ENCODE results near the gene TPP2. TPM values are rescaled to one million over a fixed set of nuclear protein-coding genes. Genes with fewer than 3 reads are reported as not detected.

TPP2 gene
- total and polyA plus RNA-seq, 2 experiments from 2014 or later: 15.0 to 47.3 TPM

DNA sequence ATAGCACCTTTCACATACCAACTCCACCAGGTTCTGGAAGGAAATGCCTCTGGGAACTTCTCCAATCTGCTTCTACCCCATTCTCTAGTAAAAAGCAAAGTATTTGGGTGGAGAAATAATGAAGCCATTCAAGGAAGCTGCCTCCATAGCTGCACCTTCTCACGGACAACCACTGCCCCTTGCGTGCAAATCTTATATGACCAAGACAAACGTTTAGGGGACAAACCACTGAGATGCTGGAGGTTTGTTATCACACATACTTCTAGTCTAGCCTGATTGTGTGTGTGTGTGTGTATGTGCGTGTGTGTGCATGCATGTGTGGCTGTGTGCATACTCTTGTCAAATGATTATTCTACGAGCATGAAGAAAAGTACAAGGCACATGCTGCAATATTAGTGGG, 104.5 kb downstream of the TPP2 start:
- H3K27me3 ChIP-seq: no peaks in the 10 kb centered on the region
- TF ChIP-seq EZH2phosphoT487 (IDR thresholded peaks at IDR 0.05; ENCODE audit: low read depth, severe bottlenecking, unreplicated experiment) (no peak), EZH2 (IDR thresholded peaks at IDR 0.05; ENCODE audit: borderline replicate concordance) (no peak)
- TF ChIP-seq, protein P1, sequence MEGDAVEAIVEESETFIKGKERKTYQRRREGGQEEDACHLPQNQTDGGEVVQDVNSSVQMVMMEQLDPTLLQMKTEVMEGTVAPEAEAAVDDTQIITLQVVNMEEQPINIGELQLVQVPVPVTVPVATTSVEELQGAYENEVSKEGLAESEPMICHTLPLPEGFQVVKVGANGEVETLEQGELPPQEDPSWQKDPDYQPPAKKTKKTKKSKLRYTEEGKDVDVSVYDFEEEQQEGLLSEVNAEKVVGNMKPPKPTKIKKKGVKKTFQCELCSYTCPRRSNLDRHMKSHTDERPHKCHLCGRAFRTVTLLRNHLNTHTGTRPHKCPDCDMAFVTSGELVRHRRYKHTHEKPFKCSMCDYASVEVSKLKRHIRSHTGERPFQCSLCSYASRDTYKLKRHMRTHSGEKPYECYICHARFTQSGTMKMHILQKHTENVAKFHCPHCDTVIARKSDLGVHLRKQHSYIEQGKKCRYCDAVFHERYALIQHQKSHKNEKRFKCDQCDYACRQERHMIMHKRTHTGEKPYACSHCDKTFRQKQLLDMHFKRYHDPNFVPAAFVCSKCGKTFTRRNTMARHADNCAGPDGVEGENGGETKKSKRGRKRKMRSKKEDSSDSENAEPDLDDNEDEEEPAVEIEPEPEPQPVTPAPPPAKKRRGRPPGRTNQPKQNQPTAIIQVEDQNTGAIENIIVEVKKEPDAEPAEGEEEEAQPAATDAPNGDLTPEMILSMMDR (IDR thresholded peaks at IDR 0.05; ENCODE audit: poor library complexity): no peak
- H3K9me3 ChIP-seq (ENCODE audit: low read depth): no peaks in the 10 kb centered on the region
- H3K4me2 ChIP-seq: no peak overlapping the region
- no peak for DNase-seq (ENCODE audit: low spot score)
- no peak overlapping the region for H3K4me3 ChIP-seq
- no peak overlapping the region for H3K27ac ChIP-seq
- 88% methylated on average over 5 of the region's 5 CpGs for WGBS (ENCODE audit: low lambda C conversion rate, missing lambda C conversion rate)
- H4K20me1 ChIP-seq (ENCODE audit: insufficient read depth, poor library complexity, severe bottlenecking): no peaks in the 10 kb centered on the region
- H2AFZ ChIP-seq: no peak overlapping the region
- peaks cover 7% of the 10 kb centered on the region for H3K4me1 ChIP-seq (ENCODE audit: insufficient read depth)
- no peaks in the 10 kb centered on the region for H3K36me3 ChIP-seq (replicated peaks; ENCODE audit: insufficient read depth, low read depth)
- H3K79me2 ChIP-seq: no peaks in the 10 kb centered on the region
- H3K9me2 ChIP-seq (replicated peaks; ENCODE audit: insufficient read depth): no peaks in the 10 kb centered on the region

DNA sequence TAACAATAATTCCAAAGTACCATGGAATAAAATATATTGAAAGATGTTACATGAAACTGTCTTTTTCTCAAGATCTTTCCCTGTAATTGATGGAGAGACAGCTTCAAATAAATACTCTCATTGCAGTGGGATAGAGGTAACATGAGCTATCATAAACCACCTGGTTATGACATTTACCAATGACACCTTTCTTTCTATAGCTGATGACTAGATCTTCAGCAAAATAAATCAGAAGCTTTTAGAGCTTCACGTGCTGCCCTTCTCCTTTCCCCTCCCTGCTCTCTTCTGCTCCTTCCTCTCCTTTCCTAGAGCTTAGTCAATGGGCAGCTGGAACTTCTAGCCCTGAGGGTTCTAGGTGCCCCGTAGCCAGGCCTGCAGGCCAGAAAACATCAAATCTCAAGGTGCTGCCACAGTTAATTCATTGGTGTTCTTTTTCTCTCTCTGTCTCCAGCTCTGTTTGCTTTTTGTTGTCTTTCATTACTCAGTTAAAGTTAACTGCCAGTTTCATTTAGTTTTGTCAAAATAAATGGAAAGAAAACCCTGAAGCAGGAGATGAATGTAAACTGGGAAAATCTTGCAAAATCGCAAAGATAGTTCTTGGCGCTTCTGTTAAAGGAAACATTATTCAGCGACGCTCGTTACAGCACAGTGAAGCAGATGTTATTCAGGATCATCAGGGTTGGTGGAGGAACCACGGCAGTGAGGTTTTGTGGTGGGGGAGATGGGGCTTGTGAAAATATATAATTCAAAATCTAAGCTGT, 106.4 kb downstream of the TPP2 start:
- Histone ChIP-seq H3K4me3 (no peak overlapping the region), H3K9me2 (replicated peaks; ENCODE audit: insufficient read depth) (no peaks in the 10 kb centered on the region), H4K20me1 (ENCODE audit: insufficient read depth, poor library complexity, severe bottlenecking) (no peaks in the 10 kb centered on the region), H3K4me1 (ENCODE audit: insufficient read depth) (peaks cover 12% of the 10 kb centered on the region), H3K4me2 (peak overlapping the region; percentile 15), H3K79me2 (no peaks in the 10 kb centered on the region), H2AFZ (no peak overlapping the region), H3K36me3 (replicated peaks; ENCODE audit: insufficient read depth, low read depth) (no peaks in the 10 kb centered on the region), H3K27ac (peak overlapping the region; percentile 14), H3K27me3 (no peaks in the 10 kb centered on the region), H3K9me3 (ENCODE audit: low read depth) (no peaks in the 10 kb centered on the region)
- 59% methylated on average over 8 of the region's 8 CpGs for WGBS (ENCODE audit: low lambda C conversion rate, missing lambda C conversion rate)
- TF ChIP-seq EZH2 (IDR thresholded peaks at IDR 0.05; ENCODE audit: borderline replicate concordance) (no peak), EZH2phosphoT487 (IDR thresholded peaks at IDR 0.05; ENCODE audit: low read depth, severe bottlenecking, unreplicated experiment) (no peak)
- TF ChIP-seq, protein P1 (IDR thresholded peaks at IDR 0.05; ENCODE audit: poor library complexity): no peak
- no peak for DNase-seq (ENCODE audit: low spot score)

DNA sequence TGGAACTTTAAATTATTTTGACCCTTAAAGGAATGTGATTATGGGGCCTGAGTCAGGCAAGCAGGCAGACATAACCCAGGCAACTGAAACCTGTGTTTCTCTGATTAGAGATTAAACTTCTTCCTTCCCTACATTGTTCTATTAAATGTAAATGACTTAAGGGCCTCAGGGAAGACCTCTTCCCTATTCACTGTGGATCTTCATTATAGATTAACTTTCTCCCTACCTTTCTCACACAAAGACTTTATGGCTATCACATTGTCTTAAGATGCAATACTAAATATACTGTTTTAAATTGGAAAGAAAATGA, 106.9 kb downstream of the TPP2 start:
- H3K27ac ChIP-seq: peak overlapping the region; percentile 6
- no peaks in the 10 kb centered on the region for H3K9me3 ChIP-seq (ENCODE audit: low read depth)
- no peaks in the 10 kb centered on the region for H3K79me2 ChIP-seq
- no peak for DNase-seq (ENCODE audit: low spot score)
- no peaks in the 10 kb centered on the region for H3K36me3 ChIP-seq (replicated peaks; ENCODE audit: insufficient read depth, low read depth)
- H3K4me3 ChIP-seq: no peak overlapping the region
- no peaks in the 10 kb centered on the region for H3K9me2 ChIP-seq (replicated peaks; ENCODE audit: insufficient read depth)
- H3K27me3 ChIP-seq: no peaks in the 10 kb centered on the region
- no peak overlapping the region for H2AFZ ChIP-seq
- peak overlapping the region; percentile 15 for H3K4me2 ChIP-seq
- H3K4me1 ChIP-seq (ENCODE audit: insufficient read depth): peaks cover 12% of the 10 kb centered on the region
- no peaks in the 10 kb centered on the region for H4K20me1 ChIP-seq (ENCODE audit: insufficient read depth, poor library complexity, severe bottlenecking)
- TF ChIP-seq, protein P1 (IDR thresholded peaks at IDR 0.05; ENCODE audit: poor library complexity): no peak
- TF ChIP-seq EZH2phosphoT487 (IDR thresholded peaks at IDR 0.05; ENCODE audit: low read depth, severe bottlenecking, unreplicated experiment) (no peak), EZH2 (IDR thresholded peaks at IDR 0.05; ENCODE audit: borderline replicate concordance) (no peak)
